ENCODE results near the gene TGDS. TPM values are rescaled to one million over a fixed set of nuclear protein-coding genes. Genes with fewer than 3 reads are reported as not detected.

The TGDS gene
- total RNA-seq, 2 donors from 2014 or later: 18.2 to 24.4 TPM

- H3K4me3 Mint-ChIP-seq: no peak overlapping the region
- no peaks in the 10 kb centered on the region for H3K27me3 Mint-ChIP-seq
- peaks cover 87% of the 10 kb centered on the region for H3K36me3 Mint-ChIP-seq (ENCODE audit: low read depth)
- ATAC-seq (replicated peaks): no peak
- H3K9me3 Mint-ChIP-seq: no peaks in the 10 kb centered on the region
- H3K4me1 Mint-ChIP-seq: peaks cover 20% of the 10 kb centered on the region
- no peak overlapping the region for H3K27ac Mint-ChIP-seq
These were observed 14.5 kb upstream of the TGDS start for GRCh38 chr13:94610475-94610874.

DNA sequence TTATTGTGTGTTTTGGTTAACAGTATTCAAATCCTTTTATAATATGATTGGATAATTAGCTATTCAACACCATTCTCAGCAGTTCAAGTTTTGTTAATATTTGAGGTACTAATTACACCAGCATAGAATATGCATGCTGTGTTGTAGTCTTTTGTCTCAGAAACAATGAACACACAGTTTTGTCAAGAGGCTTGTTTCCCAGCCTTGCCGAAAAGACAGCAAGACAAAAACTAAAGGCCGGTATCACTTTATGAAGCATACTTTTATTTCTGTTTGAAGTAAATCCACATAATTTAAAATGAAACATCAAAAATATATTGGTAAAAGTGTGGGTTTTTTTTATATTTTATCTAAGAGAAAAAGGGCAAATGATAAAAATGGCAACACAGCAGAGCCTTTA, 13.2 kb upstream of the TGDS start:
- Mint-ChIP-seq H3K9me3 (no peaks in the 10 kb centered on the region), H3K27ac (no peak overlapping the region), H3K27me3 (no peaks in the 10 kb centered on the region), H3K4me1 (peaks cover 15% of the 10 kb centered on the region), H3K36me3 (ENCODE audit: low read depth) (peaks cover 86% of the 10 kb centered on the region), H3K4me3 (no peak overlapping the region)
- ATAC-seq (replicated peaks): no peak

- Mint-ChIP-seq H3K9me3 (no peaks in the 10 kb centered on the region), H3K27ac (no peak overlapping the region), H3K36me3 (ENCODE audit: low read depth) (peaks cover 80% of the 10 kb centered on the region), H3K4me3 (no peak overlapping the region), H3K27me3 (no peaks in the 10 kb centered on the region), H3K4me1 (peaks cover 15% of the 10 kb centered on the region)
- no peak for ATAC-seq (replicated peaks)
These were observed 12.6 kb upstream of the TGDS start for GRCh38 chr13:94608586-94608985.

DNA sequence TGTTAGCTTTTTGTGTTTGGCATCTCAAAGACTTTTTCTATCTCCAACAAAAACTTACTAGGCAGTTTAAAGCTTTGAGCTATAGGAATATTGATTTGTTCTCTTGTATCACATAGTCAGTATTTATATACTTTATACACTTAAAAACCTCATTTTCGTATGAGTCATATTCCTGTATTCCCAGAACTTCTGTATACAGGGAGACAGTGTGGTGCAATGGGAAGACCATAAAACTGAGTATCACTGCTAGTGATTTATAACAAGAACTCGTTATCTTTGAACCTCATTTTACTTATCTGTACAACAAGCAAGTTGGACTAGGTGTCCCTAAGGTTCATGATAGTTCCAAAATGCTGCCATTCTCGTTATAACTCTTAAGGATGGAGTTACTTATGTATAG, 12.0 kb upstream of the TGDS start:
- Mint-ChIP-seq H3K9me3 (no peaks in the 10 kb centered on the region), H3K36me3 (ENCODE audit: low read depth) (peaks cover 73% of the 10 kb centered on the region), H3K27me3 (no peaks in the 10 kb centered on the region), H3K4me3 (no peak overlapping the region), H3K27ac (peak overlapping the region; percentile 26), H3K4me1 (peaks cover 18% of the 10 kb centered on the region)
- no peak for ATAC-seq (replicated peaks)

- ATAC-seq (replicated peaks): no peak
- peaks cover 68% of the 10 kb centered on the region for H3K36me3 Mint-ChIP-seq (ENCODE audit: low read depth)
- no peaks in the 10 kb centered on the region for H3K27me3 Mint-ChIP-seq
- H3K4me3 Mint-ChIP-seq: no peak overlapping the region
- H3K4me1 Mint-ChIP-seq: peaks cover 23% of the 10 kb centered on the region
- peak overlapping the region; percentile 26 for H3K27ac Mint-ChIP-seq
- no peaks in the 10 kb centered on the region for H3K9me3 Mint-ChIP-seq
These were observed 11.1 kb upstream of the TGDS start for GRCh38 chr13:94607056-94607455.

- no peak for ATAC-seq (replicated peaks)
- Mint-ChIP-seq H3K4me1 (peaks cover 22% of the 10 kb centered on the region), H3K4me3 (peak overlapping the region; percentile 76), H3K9me3 (peaks cover 4% of the 10 kb centered on the region), H3K27me3 (no peaks in the 10 kb centered on the region), H3K36me3 (ENCODE audit: low read depth) (peaks cover 30% of the 10 kb centered on the region), H3K27ac (peak overlapping the region; percentile 77)
These were observed 6.5 kb upstream of the TGDS start for GRCh38 chr13:94602467-94602866.

DNA sequence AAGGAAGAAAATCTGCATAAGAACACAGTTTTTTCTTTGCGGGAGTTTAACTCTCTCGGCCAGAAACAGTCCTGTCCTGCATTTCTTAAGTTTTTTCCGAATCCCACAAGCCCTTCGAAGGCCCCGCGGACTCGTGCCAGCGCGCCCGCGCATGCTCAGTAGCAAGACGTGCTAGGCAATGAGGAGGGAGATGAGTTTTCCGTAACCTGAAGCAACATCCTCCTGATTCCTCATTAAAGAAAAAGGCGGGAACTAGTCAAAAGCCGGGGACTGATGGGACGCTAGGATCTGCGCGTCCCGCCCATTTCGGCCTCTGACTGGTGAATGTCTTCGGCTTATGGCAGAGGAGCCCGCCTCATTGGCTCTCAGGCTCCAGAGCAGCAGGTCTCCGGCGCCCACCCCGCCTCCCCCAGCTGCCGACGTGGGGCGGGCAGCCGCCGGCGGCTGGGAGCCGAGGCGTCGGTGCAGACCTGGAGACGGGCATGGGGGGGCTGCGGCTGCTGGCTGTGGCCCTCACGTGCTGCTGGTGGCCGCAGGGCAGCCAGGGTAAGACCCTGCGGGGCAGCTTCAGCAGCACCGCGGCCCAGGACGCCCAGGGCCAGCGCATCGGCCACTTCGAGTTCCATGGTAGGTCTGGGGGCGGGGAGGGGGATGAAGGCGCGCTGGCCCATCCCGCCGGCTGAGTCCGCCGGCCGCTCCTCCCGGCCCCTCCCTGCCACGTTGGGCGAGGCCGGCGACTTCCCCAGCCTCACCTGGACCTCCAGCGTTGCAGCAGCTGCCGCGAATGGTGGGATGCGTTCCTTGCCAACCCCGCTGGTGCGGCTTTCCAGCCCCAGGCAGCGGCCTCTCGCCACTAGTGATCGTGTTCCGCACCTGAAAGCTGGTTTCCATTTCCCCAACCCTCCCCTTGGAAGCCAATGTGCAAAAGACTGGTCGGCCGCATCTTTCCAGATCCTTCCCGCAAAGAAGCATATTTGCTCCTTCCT, 5.8 kb upstream of the TGDS start, which contains the start of gene GPR180:
GPR180 (plus strand) TSS at position 412 of the 986 bp plus-strand sequence; CDS start at position 483, 71 bp downstream.
- Mint-ChIP-seq H3K9me3 (peaks cover 4% of the 10 kb centered on the region), H3K36me3 (ENCODE audit: low read depth) (peaks cover 23% of the 10 kb centered on the region), H3K27ac (peak within 1 kb of the TSS; percentile 77), H3K4me3 (peak within 1 kb of the TSS; percentile 76), H3K4me1 (peaks cover 15% of the 10 kb centered on the region), H3K27me3 (no peaks in the 10 kb centered on the region)
- ATAC-seq (replicated peaks): peak; percentile 100

GRCh38 chr13:94599877-94600276, 3.9 kb upstream of the TGDS start:
- Mint-ChIP-seq H3K27ac (no peak overlapping the region), H3K27me3 (no peaks in the 10 kb centered on the region), H3K4me1 (peaks cover 18% of the 10 kb centered on the region), H3K9me3 (peaks cover 4% of the 10 kb centered on the region), H3K4me3 (peak overlapping the region; percentile 76), H3K36me3 (ENCODE audit: low read depth) (peaks cover 14% of the 10 kb centered on the region)
- ATAC-seq (replicated peaks): no peak

GRCh38 chr13:94598281-94598680, 2.3 kb upstream of the TGDS start:
- peaks cover 29% of the 10 kb centered on the region for H3K36me3 Mint-ChIP-seq (ENCODE audit: low read depth)
- H3K4me1 Mint-ChIP-seq: peaks cover 25% of the 10 kb centered on the region
- no peak for ATAC-seq (replicated peaks)
- no peak overlapping the region for H3K27ac Mint-ChIP-seq
- H3K4me3 Mint-ChIP-seq: no peak overlapping the region
- H3K27me3 Mint-ChIP-seq: no peaks in the 10 kb centered on the region
- peaks cover 4% of the 10 kb centered on the region for H3K9me3 Mint-ChIP-seq

DNA sequence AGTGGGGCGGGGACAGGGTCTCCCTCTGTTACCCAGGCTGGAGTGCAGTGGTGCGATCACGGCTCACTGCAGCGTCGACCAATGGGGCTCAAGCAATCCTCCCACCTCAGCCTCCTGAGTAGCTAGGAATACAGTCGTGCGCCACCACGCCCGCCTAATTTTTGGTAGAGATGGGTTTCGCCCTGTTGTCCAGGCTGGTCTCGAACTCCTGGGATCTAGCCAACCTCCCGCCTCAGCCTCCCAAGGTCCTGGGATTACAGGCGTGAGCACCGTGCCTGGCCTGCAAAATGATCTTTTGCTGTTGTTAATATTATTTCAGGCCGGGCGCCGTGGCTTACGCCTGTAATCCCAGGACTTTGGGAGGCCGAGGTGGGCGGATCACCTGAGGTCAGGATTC, 621 bp upstream of the TGDS start:
- peaks cover 18% of the 10 kb centered on the region for H3K4me1 Mint-ChIP-seq
- peaks cover 4% of the 10 kb centered on the region for H3K9me3 Mint-ChIP-seq
- peak overlapping the region; percentile 92 for H3K4me3 Mint-ChIP-seq
- no peak for ATAC-seq (replicated peaks)
- peaks cover 47% of the 10 kb centered on the region for H3K36me3 Mint-ChIP-seq (ENCODE audit: low read depth)
- peak overlapping the region; percentile 92 for H3K27ac Mint-ChIP-seq
- H3K27me3 Mint-ChIP-seq: no peaks in the 10 kb centered on the region

- ATAC-seq (replicated peaks): peak; percentile 81
- peak overlapping the region; percentile 92 for H3K4me3 Mint-ChIP-seq
- H3K27me3 Mint-ChIP-seq: no peaks in the 10 kb centered on the region
- peaks cover 54% of the 10 kb centered on the region for H3K36me3 Mint-ChIP-seq (ENCODE audit: low read depth)
- H3K9me3 Mint-ChIP-seq: no peaks in the 10 kb centered on the region
- H3K4me1 Mint-ChIP-seq: peaks cover 17% of the 10 kb centered on the region
- peak overlapping the region; percentile 92 for H3K27ac Mint-ChIP-seq
These were observed 677 bp downstream of the TGDS start for GRCh38 chr13:94595001-94595949.

DNA sequence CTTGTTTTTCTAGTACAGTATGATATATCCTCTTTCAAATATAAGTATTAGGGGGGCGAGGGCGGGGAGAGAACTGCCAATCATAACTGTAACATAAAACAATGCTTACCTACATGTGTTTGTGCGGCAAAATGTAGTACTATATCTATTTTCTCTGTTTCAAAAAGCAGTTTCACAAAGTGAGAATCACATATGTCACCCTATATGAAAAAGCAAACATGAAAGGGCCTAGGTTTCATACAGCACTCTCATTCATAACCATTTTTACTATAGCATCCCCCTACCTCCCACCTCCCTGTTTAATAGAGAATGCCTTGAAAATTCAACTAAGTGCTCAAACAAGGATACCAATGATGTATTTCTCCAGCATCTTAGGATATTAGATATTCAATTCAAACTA, 5.2 kb downstream of the TGDS start:
- no peaks in the 10 kb centered on the region for H3K9me3 Mint-ChIP-seq
- no peaks in the 10 kb centered on the region for H3K27me3 Mint-ChIP-seq
- peaks cover 26% of the 10 kb centered on the region for H3K4me1 Mint-ChIP-seq
- ATAC-seq (replicated peaks): peak; percentile 58
- H3K4me3 Mint-ChIP-seq: peak overlapping the region; percentile 36
- no peak overlapping the region for H3K27ac Mint-ChIP-seq
- peaks cover 98% of the 10 kb centered on the region for H3K36me3 Mint-ChIP-seq (ENCODE audit: low read depth)

DNA sequence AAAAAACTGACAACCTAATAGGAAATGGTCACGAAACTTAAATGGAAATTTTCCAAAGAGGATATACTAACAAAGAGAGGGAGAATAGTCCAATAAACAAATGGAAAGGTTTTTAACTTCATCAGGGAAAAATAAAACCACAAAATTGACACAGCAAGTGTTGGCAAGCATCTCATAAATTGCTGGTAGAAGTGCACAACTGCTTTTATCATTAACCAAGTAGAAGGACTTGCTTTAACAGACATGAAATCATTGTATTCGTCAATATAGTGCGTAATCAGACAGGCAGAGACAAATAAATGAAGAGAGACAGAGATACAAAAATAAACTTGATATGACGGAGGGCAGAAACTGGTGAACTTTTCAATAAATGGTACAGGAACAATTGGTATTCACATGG, 7.4 kb downstream of the TGDS start:
- Mint-ChIP-seq H3K27ac (no peak overlapping the region), H3K36me3 (ENCODE audit: low read depth) (peaks cover 98% of the 10 kb centered on the region), H3K4me3 (no peak overlapping the region), H3K27me3 (no peaks in the 10 kb centered on the region), H3K9me3 (no peaks in the 10 kb centered on the region), H3K4me1 (peaks cover 18% of the 10 kb centered on the region)
- ATAC-seq (replicated peaks): no peak

DNA sequence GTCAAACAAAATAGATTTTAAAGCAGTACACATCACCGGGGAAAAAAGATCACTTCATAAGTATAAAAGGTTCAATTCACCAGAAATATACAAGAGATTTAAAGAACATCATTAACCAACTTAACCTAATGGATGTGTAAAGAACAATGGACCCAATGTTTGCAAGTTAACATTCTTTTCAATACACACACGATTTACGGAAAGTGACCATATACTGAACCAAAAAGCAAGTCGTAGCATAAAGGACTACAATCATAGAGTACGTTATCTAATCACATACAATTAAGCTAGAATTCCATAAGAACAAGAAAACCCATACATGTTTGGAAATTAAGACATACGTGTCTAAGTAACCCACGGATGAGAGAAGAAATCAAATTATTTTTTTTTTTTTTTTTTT, 9.6 kb downstream of the TGDS start:
- Mint-ChIP-seq H3K4me1 (peaks cover 18% of the 10 kb centered on the region), H3K27ac (no peak overlapping the region), H3K9me3 (no peaks in the 10 kb centered on the region), H3K36me3 (ENCODE audit: low read depth) (peaks cover 98% of the 10 kb centered on the region), H3K4me3 (no peak overlapping the region), H3K27me3 (no peaks in the 10 kb centered on the region)
- no peak for ATAC-seq (replicated peaks)

Data from activated T-helper 17 cell treated with anti-CD3 and anti-CD28 coated beads, Interleukin-2, amount 50 U/mL, for 72 hours (primary cell).